H1 (cell line): Measurements from ENCODE around the gene UVRAG. TPM values are rescaled to one million over a fixed set of nuclear protein-coding genes. Genes with fewer than 3 reads are reported as not detected.

Experiments
- CTCF ChIA-PET: fragments of 300-600 bp; sonication (Branson Sonifier 250); formaldehyde crosslinking; loops from one replicate; lab custom pipeline; 2021; ENCODE audit not compliant: partially characterized antibody; lab: Charles Lee
- POLR2A ChIA-PET: fragments of 300-600 bp; sonication (Branson Sonifier 250); formaldehyde crosslinking; loops from one replicate; lab custom pipeline; 2021; ENCODE audit warnings: inconsistent platforms; ENCODE audit not compliant: partially characterized antibody; lab: Charles Lee
- DNase-seq, 2 experiments: peaks; one replicate each; pipeline versions ENCODE4 v3.0.0 to v3.0.0-alpha.2; 2010 to 2022; ENCODE audit warnings: low spot score in 2 of 2, low read depth in 1 of 2, mixed read lengths in 1 of 2
- FAIRE-seq: peaks from 2 replicates; lab custom pipeline; 2011; peaks lifted over from hg19 to GRCh38; lab: Jason Lieb, UNC
- H2AFZ ChIP-seq: 2 replicates; pipeline ENCODE4 v1.8.1; 2012; ENCODE audit warnings: low read length, inconsistent platforms
- H2AK5ac ChIP-seq: 2 replicates; pipeline ENCODE4 v1.6.1; 2013; ENCODE audit warnings: low read depth, low read length
- H2BK120ac ChIP-seq: replicated peaks from 2 replicates; pipeline ENCODE3; 2013; ENCODE audit warnings: low read depth, low read length, inconsistent platforms
- H2BK12ac ChIP-seq: 2 replicates; pipeline ENCODE4 v1.6.1; 2013; ENCODE audit warnings: low read depth, low read length
- H2BK15ac ChIP-seq: 2 replicates; pipeline ENCODE4 v1.6.1; 2013; ENCODE audit warnings: low read length
- H2BK20ac ChIP-seq: 2 replicates; pipeline ENCODE4 v1.6.1; 2013; ENCODE audit warnings: low read length
- H2BK5ac ChIP-seq: 2 replicates; pipeline ENCODE4 v1.6.1; 2013; ENCODE audit warnings: low read depth, low read length
- H3K14ac ChIP-seq: 2 replicates; pipeline ENCODE4 v1.6.1; 2013; ENCODE audit warnings: inconsistent platforms; ENCODE audit not compliant: insufficient read length
- H3K18ac ChIP-seq: 2 replicates; pipeline ENCODE4 v1.6.1; 2013; ENCODE audit warnings: low read length; ENCODE audit errors: extremely low read depth
- H3K23ac ChIP-seq: 2 replicates; pipeline ENCODE4 v1.6.1; 2013; ENCODE audit warnings: inconsistent platforms; ENCODE audit not compliant: insufficient read length
- H3K23me2 ChIP-seq: 2 replicates; pipeline ENCODE4 v1.6.1; 2013; ENCODE audit warnings: low read depth, low read length
- H3K27ac ChIP-seq: 2 replicates; pipeline ENCODE4 v1.6.1; 2011; ENCODE audit warnings: low read depth, low read length, inconsistent platforms
- H3K27me3 ChIP-seq, 4 experiments: replicated peaks in 1 of 4; 1 replicate in 1 of 4; 2 replicates in 3 of 4; pipeline versions ENCODE4 v1.6.1 to v1.8.1; 2011 to 2013; ENCODE audit warnings: low read length in 3 of 4, mild to moderate bottlenecking in 3 of 4, inconsistent platforms in 2 of 4, mixed read lengths in 2 of 4, moderate library complexity in 1 of 4; ENCODE audit not compliant: control insufficient read depth in 3 of 4, insufficient read depth in 3 of 4; ENCODE audit errors: extremely low read depth in 1 of 4
- H3K36me3 ChIP-seq, 4 experiments: 2 replicates each; pipeline versions ENCODE4 v1.6.1 to v1.8.1; 2011 to 2013; ENCODE audit warnings: mild to moderate bottlenecking in 4 of 4, low read length in 3 of 4, moderate library complexity in 2 of 4, control low read depth in 1 of 4, inconsistent platforms in 1 of 4; ENCODE audit not compliant: insufficient read depth in 4 of 4, control insufficient read depth in 2 of 4
- H3K4ac ChIP-seq: replicated peaks from 2 replicates; pipeline ENCODE3; 2013; ENCODE audit warnings: low read length, low read depth, mixed read lengths, inconsistent platforms; ENCODE audit not compliant: insufficient read length
- H3K4me1 ChIP-seq, 4 experiments: replicated peaks in 1 of 4; 1 replicate in 1 of 4; 2 replicates in 3 of 4; pipeline versions ENCODE4 v1.6.1 to v1.8.1; 2011 to 2013; ENCODE audit warnings: low read length in 3 of 4, inconsistent platforms in 2 of 4, mixed read lengths in 1 of 4; ENCODE audit not compliant: insufficient read depth in 4 of 4, control insufficient read depth in 3 of 4
- H3K4me2 ChIP-seq, 2 experiments: 2 replicates each; pipeline versions ENCODE4 v1.6.1 to v1.8.1; 2011 to 2013; ENCODE audit warnings: low read depth in 2 of 2, low read length in 2 of 2, control low read depth in 1 of 2, inconsistent platforms in 1 of 2, mild to moderate bottlenecking in 1 of 2; ENCODE audit not compliant: insufficient read depth in 1 of 2
- H3K4me3 ChIP-seq, 4 experiments: fragments of 200-600, 300-600 bp in 1 of 4; sonication (generic), shearing (Covaris generic), sonication (Bioruptor Twin) in 1 of 4; 2 replicates each; pipeline versions ENCODE4 v1.5.1 to v1.8.1; 2011 to 2016; ENCODE audit warnings: low read length in 4 of 4, low read depth in 3 of 4, control low read depth in 2 of 4, inconsistent platforms in 2 of 4, mild to moderate bottlenecking in 2 of 4, mixed read lengths in 1 of 4, moderate library complexity in 1 of 4; ENCODE audit not compliant: insufficient read depth in 2 of 4; ENCODE audit errors: extremely low read depth in 1 of 4
- H3K56ac ChIP-seq: replicated peaks from 2 replicates; pipeline ENCODE3; 2013; ENCODE audit warnings: low read depth, mild to moderate bottlenecking, mixed read lengths, low read length, inconsistent platforms; ENCODE audit not compliant: insufficient read length
- H3K79me1 ChIP-seq: 2 replicates; pipeline ENCODE4 v1.6.1; 2013; ENCODE audit warnings: low read depth, low read length, control low read depth
- H3K79me2 ChIP-seq, 2 experiments: 2 replicates each; pipeline versions ENCODE4 v1.6.1 to v1.8.1; 2012 to 2013; ENCODE audit warnings: low read length in 2 of 2, mild to moderate bottlenecking in 2 of 2, inconsistent platforms in 1 of 2; ENCODE audit not compliant: insufficient read depth in 2 of 2, control insufficient read depth in 1 of 2
- H3K9ac ChIP-seq, 4 experiments: replicated peaks in 1 of 4; 1 replicate in 1 of 4; 2 replicates in 3 of 4; pipeline versions ENCODE4 v1.6.1 to v1.8.1; 2011 to 2013; ENCODE audit warnings: low read depth in 3 of 4, low read length in 3 of 4, control low read depth in 2 of 4, mild to moderate bottlenecking in 2 of 4, moderate library complexity in 2 of 4, inconsistent platforms in 1 of 4; ENCODE audit errors: extremely low read depth in 1 of 4
- H3K9me3 ChIP-seq, 2 experiments: 2 replicates each; pipeline versions ENCODE4 v1.6.1 to v1.8.1; 2012 to 2013; ENCODE audit warnings: mild to moderate bottlenecking in 2 of 2, moderate library complexity in 2 of 2, control low read depth in 1 of 2, inconsistent platforms in 1 of 2, low read depth in 1 of 2, low read length in 1 of 2, mixed read lengths in 1 of 2; ENCODE audit not compliant: insufficient read depth in 2 of 2
- H4K20me1 ChIP-seq, 2 experiments: replicated peaks in 1 of 2; 2 replicates each; pipeline versions ENCODE3 to v1.8.1; 2011 to 2013; ENCODE audit warnings: inconsistent platforms in 2 of 2, low read length in 2 of 2, mild to moderate bottlenecking in 1 of 2; ENCODE audit not compliant: insufficient read depth in 2 of 2, control insufficient read depth in 1 of 2
- H4K5ac ChIP-seq: 2 replicates; pipeline ENCODE4 v1.6.1; 2013; ENCODE audit warnings: low read length, low read depth, mixed read lengths, inconsistent platforms; ENCODE audit not compliant: insufficient read length
- H4K8ac ChIP-seq: 2 replicates; pipeline ENCODE4 v1.8.0; 2013; ENCODE audit warnings: mild to moderate bottlenecking, moderate library complexity, low read length, inconsistent platforms; ENCODE audit not compliant: insufficient read depth; ENCODE audit errors: extremely low read depth
- H4K91ac ChIP-seq: replicated peaks from 2 replicates; pipeline ENCODE3; 2013; ENCODE audit warnings: low read length, mixed read lengths, inconsistent platforms; ENCODE audit not compliant: insufficient read length
- BRCA1 ChIP-seq: IDR thresholded peaks from 2 replicates; pipeline ENCODE4 v1.6.1; 2012; ENCODE audit warnings: low read depth, low read length, improper control_type of control experiment
- CEBPB ChIP-seq: IDR thresholded peaks from 2 replicates; pipeline ENCODE4 v1.6.1; 2012; ENCODE audit warnings: low read depth, low read length
- CTCF ChIP-seq, 3 experiments: IDR thresholded peaks; 1 replicate in 2 of 3; 2 replicates in 1 of 3; pipeline versions ENCODE4 v1.5.1 to v1.6.1; 2011; ENCODE audit warnings: low read length in 3 of 3, mild to moderate bottlenecking in 3 of 3, inconsistent platforms in 2 of 3, low read depth in 1 of 3, moderate library complexity in 1 of 3; ENCODE audit not compliant: insufficient read depth in 1 of 3; ENCODE audit errors: control extremely low read depth in 1 of 3
- FOSL1 ChIP-seq: IDR thresholded peaks from 2 replicates; pipeline ENCODE4 v1.6.1; 2011; ENCODE audit warnings: mild to moderate bottlenecking, low read depth, low read length, moderate library complexity; ENCODE audit not compliant: insufficient read depth
- NANOG ChIP-seq: IDR thresholded peaks from 2 replicates; pipeline ENCODE4 v1.6.1; 2011; ENCODE audit warnings: low read length, low read depth, mild to moderate bottlenecking, inconsistent platforms; ENCODE audit not compliant: insufficient read depth, poor library complexity, severe bottlenecking
- NRF1 ChIP-seq: IDR thresholded peaks from 2 replicates; pipeline ENCODE4 v1.6.1; 2011; ENCODE audit warnings: mild to moderate bottlenecking, low read depth, low read length, improper control_type of control experiment
- RBBP5 ChIP-seq: IDR thresholded peaks from 2 replicates; pipeline ENCODE4 v1.7.1; 2012; ENCODE audit warnings: low read depth, mild to moderate bottlenecking, inconsistent platforms, low read length, moderate library complexity, borderline replicate concordance
- RFX5 ChIP-seq: IDR thresholded peaks from 2 replicates; pipeline ENCODE4 v1.6.1; 2011; ENCODE audit warnings: low read depth, low read length, improper control_type of control experiment, borderline replicate concordance
- SAP30 ChIP-seq: fragments of 300-600 bp; sonication (generic); IDR thresholded peaks from 2 replicates; pipeline ENCODE4 v1.7.1; 2012; ENCODE audit warnings: low read length, moderate library complexity, mild to moderate bottlenecking, inconsistent platforms; ENCODE audit not compliant: insufficient read depth, insufficient replicate concordance
- WGBS, 2 experiments: shearing (Covaris generic) in 1 of 2; methylation state at CpG; one replicate each; pipeline versions ENCODE4 v1.1.6 to v1.1.7; 2013 to 2015; ENCODE audit warnings: low lambda C conversion rate in 2 of 2, mixed read lengths in 2 of 2, inconsistent platforms in 1 of 2, low coverage in 1 of 2, missing lambda C conversion rate in 1 of 2; ENCODE audit not compliant: insufficient replicate concordance in 2 of 2, insufficient coverage in 1 of 2, insufficient read length in 1 of 2; ENCODE audit errors: extremely low coverage in 1 of 2, missing lambda C conversion rate in 1 of 2; 5-methylcytosine and 5-hydroxymethylcytosine counted together
- polyA plus RNA-seq, 7 experiments: library from polyadenylated mRNA; depleted of rRNA in 3 of 7; stranded (reverse) in 5 of 7; unstranded in 2 of 7; fragments of >200 nt in 5 of 7; fragments of 200-250 nt in 2 of 7; gene quantifications; 1 replicate in 5 of 7; 2 replicates in 1 of 7; 4 replicates in 1 of 7; pipeline versions ENCODE4 v1.2.1 to v1.2.3, GENCODE V29; 2011 to 2013; ENCODE audit warnings: missing spikeins in 2 of 7, mixed read lengths in 2 of 7
- total RNA-seq: library from RNA; stranded (reverse); fragmentation: NEBNext Ultra II Directional; extraction: Animal tissue kit (Norgen Biotek cat#: 25700); gene quantifications from 2 replicates; pipeline ENCODE4 v1.2.1, GENCODE V29; 2021

The UVRAG gene
- total and polyA plus RNA-seq, 2 of the 8 experiments (the other 6 are each of a cell fraction or from before 2014, with no cell fraction given) = 5.5 to 14.7 TPM

- H3K9me3 ChIP-seq = no peaks in the 10 kb centered on the region
- H2BK20ac ChIP-seq = no peak overlapping the region
- H4K20me1 ChIP-seq = no peaks in the 10 kb centered on the region
- no peak overlapping the region for H3K4me3 ChIP-seq
- no peaks in the 10 kb centered on the region for H3K79me1 ChIP-seq
- H2BK12ac ChIP-seq = no peak overlapping the region
- H3K4me1 ChIP-seq = no peaks in the 10 kb centered on the region
- WGBS, 2 experiments = 81% methylated on average over 1 of the region's 1 CpG; no CpG with 5 or more reads in 1 of the 2 experiments
- no peak overlapping the region for H3K4me2 ChIP-seq
- no peaks in the 10 kb centered on the region for H3K23me2 ChIP-seq
- H3K56ac ChIP-seq = no peak overlapping the region
- H3K14ac ChIP-seq = no peak overlapping the region
- no peaks in the 10 kb centered on the region for H3K79me2 ChIP-seq
- H4K8ac ChIP-seq = no peak overlapping the region
- no peak overlapping the region for H3K9ac ChIP-seq
- ChIA-PET POLR2A (interaction anchor here (1.0 to 1.5 kb wide), 2 partner anchors 10 to 95 kb away, joined by 3 read pairs; no protein-coding TSS in a partner anchor), CTCF (interaction anchor here (0.8 to 2.0 kb wide), 4 partner anchors 11 to 178 kb away, joined by 3 to 6 read pairs (median 4); no protein-coding TSS in a partner anchor)
- no peak overlapping the region for H4K91ac ChIP-seq
- no peaks in the 10 kb centered on the region for H3K36me3 ChIP-seq
- no peak overlapping the region for H4K5ac ChIP-seq
- H3K27ac ChIP-seq = no peak overlapping the region
- H3K23ac ChIP-seq = no peak overlapping the region
- no peak overlapping the region for H3K4ac ChIP-seq
- H2BK5ac ChIP-seq = no peak overlapping the region
- no peak overlapping the region for H2AK5ac ChIP-seq
- FAIRE-seq (no peak), DNase-seq (no peak)
- no peaks in the 10 kb centered on the region for H3K27me3 ChIP-seq
- no peak for TF ChIP-seq RFX5
- TF ChIP-seq CEBPB = no peak
- no peak for TF ChIP-seq RBBP5
- TF ChIP-seq BRCA1 = no peak
- TF ChIP-seq NRF1 = no peak
- no peak for TF ChIP-seq FOSL1
- TF ChIP-seq CTCF (IDR thresholded peaks at IDR 0.05; ENCODE audit: control extremely low read depth in 1 of 3, insufficient read depth in 1 of 3, low read depth in 1 of 3, low read length in 3 of 3) = no peak
- no peak for TF ChIP-seq SAP30
- no peak for TF ChIP-seq NANOG
- H3K18ac ChIP-seq = no peak overlapping the region
- H2AFZ ChIP-seq = no peak overlapping the region
- H2BK120ac ChIP-seq = no peak overlapping the region
- no peak overlapping the region for H2BK15ac ChIP-seq
These were observed 259.4 kb downstream of the UVRAG start for GRCh38 chr11:76074148-76075095.
